ENCODE measurements around the gene ATP2C2. TPM values are rescaled to one million over a fixed set of nuclear protein-coding genes. Genes with fewer than 3 reads are reported as not detected.

ATP2C2 gene
- total RNA-seq, 1 experiment from 2014 or later: 20.3 TPM

DNA sequence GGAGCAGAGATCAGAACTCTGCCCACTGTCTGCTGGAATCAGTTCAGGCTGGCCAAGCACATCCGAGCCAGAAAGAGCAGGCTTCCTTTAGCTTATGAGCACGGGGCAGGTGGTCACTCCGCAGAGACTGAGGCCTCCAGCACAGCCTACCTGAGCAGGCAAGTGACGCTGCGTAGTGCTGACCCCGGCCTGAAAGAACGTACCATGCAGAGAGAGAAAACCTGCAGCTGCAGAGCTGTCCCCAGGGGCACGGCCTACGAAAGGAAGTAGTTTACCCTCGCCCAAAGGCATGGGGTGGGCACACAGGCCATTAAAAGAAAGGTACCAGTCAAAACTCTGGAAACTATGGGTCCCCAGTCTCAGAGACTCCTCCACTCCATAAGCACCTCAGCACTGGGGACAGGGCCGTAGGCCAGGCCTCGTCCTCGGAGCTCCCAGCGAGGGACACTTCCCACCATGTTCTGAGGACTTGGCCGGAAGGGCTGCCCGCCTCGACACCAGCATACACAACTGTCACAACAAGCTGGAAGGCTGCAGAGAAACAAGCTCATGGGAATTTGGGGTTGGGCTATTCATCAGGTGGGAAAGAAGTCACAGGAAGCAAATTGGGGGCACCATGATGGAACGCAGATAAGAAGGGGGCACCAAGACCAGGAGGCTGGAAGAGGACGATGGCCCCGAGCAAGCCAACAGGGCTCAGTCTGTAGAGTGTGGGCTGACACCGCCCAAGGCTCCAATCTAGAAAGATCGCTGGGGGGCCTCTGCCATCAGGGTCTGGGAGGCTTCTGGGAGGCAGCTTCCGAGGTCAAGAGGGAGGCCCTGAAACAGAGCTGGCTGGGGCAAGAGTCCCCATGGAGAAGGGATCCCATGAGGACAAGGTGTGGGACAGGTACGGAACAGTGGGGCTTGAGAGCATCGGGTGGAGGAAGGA is 114.9 kb downstream of the ATP2C2 start:
- Histone ChIP-seq H3K27me3 (ENCODE audit: insufficient read depth, low read length) (no peaks in the 10 kb centered on the region), H3K27ac (ENCODE audit: low read depth, low read length) (no peak overlapping the region), H3K36me3 (ENCODE audit: control insufficient read depth in 1 of 2, insufficient read depth in 2 of 2, low read length in 2 of 2) (peaks cover 27 to 52% of the 10 kb centered on the region in 2 experiments), H3K9me3 (ENCODE audit: control insufficient read depth in 1 of 2, insufficient read depth in 1 of 2, low read depth in 1 of 2, low read length in 2 of 2) (no peaks in the 10 kb centered on the region), H3K9ac (ENCODE audit: low read length) (no peak overlapping the region), H4K20me1 (ENCODE audit: insufficient read depth) (no peaks in the 10 kb centered on the region), H3K4me2 (ENCODE audit: low read length) (no peak overlapping the region), H3K4me1 (ENCODE audit: control insufficient read depth in 1 of 2, insufficient read depth in 2 of 2, low read length in 2 of 2) (peaks cover 0 to 9% of the 10 kb centered on the region in 2 experiments; a peak in 2 of 4 replicates), H3K4me3 (replicated peaks in 1 of 2; ENCODE audit: low read depth in 1 of 2, low read length in 2 of 2) (no peak overlapping the region), H3K79me2 (ENCODE audit: insufficient read depth, low read length) (no peaks in the 10 kb centered on the region), H2AFZ (ENCODE audit: low read depth, low read length, poor library complexity, severe bottlenecking) (no peak overlapping the region), H3K9me2 (ENCODE audit: insufficient read depth) (no peaks in the 10 kb centered on the region)
- RAD21 ChIA-PET (ENCODE audit: low non-redundant PET in 1 of 2, low total read pairs in 2 of 2, uncharacterized antibody in 2 of 2, unreplicated experiment in 2 of 2): interaction anchor here in 1 of 2 experiments (1.1 to 1.4 kb wide), 2 partner anchors 206 to 527 kb away, joined by 3 to 5 read pairs; no protein-coding TSS in a partner anchor
- no peak for TF ChIP-seq RAD21 (IDR thresholded peaks at IDR 0.05; ENCODE audit: low read depth)
- TF ChIP-seq CEBPB (IDR thresholded peaks at IDR 0.05; ENCODE audit: low read depth): no peak
- no peak for TF ChIP-seq POLR2A (IDR thresholded peaks at IDR 0.05; ENCODE audit: borderline replicate concordance, extremely low read depth, insufficient read depth, insufficient read length)
- no peak for TF ChIP-seq EZH2phosphoT487 (IDR thresholded peaks at IDR 0.05; ENCODE audit: borderline replicate concordance)
- TF ChIP-seq ZFX (IDR thresholded peaks at IDR 0.05): no peak
- TF ChIP-seq SIN3A (IDR thresholded peaks at IDR 0.05; ENCODE audit: low read depth): no peak
- TF ChIP-seq SRF (IDR thresholded peaks at IDR 0.05; ENCODE audit: low read depth): no peak
- no peak for TF ChIP-seq JUND (IDR thresholded peaks at IDR 0.05)
- no peak for TF ChIP-seq EZH2 (IDR thresholded peaks at IDR 0.05)
- TF ChIP-seq TCF7L2 (IDR thresholded peaks at IDR 0.05; ENCODE audit: borderline replicate concordance, extremely low read depth, insufficient read depth, insufficient read length): no peak
- TF ChIP-seq, protein P1, sequence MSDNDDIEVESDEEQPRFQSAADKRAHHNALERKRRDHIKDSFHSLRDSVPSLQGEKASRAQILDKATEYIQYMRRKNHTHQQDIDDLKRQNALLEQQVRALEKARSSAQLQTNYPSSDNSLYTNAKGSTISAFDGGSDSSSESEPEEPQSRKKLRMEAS (IDR thresholded peaks at IDR 0.05): no peak
- no peak for TF ChIP-seq POLR2AphosphoS5 (IDR thresholded peaks at IDR 0.05; ENCODE audit: low read depth, low read length)
- TF ChIP-seq ELF1 (IDR thresholded peaks at IDR 0.05; ENCODE audit: borderline replicate concordance, low read depth): no peak
- TF ChIP-seq, protein P2, sequence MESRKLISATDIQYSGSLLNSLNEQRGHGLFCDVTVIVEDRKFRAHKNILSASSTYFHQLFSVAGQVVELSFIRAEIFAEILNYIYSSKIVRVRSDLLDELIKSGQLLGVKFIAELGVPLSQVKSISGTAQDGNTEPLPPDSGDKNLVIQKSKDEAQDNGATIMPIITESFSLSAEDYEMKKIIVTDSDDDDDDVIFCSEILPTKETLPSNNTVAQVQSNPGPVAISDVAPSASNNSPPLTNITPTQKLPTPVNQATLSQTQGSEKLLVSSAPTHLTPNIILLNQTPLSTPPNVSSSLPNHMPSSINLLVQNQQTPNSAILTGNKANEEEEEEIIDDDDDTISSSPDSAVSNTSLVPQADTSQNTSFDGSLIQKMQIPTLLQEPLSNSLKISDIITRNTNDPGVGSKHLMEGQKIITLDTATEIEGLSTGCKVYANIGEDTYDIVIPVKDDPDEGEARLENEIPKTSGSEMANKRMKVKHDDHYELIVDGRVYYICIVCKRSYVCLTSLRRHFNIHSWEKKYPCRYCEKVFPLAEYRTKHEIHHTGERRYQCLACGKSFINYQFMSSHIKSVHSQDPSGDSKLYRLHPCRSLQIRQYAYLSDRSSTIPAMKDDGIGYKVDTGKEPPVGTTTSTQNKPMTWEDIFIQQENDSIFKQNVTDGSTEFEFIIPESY (IDR thresholded peaks at IDR 0.05; ENCODE audit: extremely low read depth, insufficient replicate concordance, low read length): no peak
- TF ChIP-seq, protein P3, sequence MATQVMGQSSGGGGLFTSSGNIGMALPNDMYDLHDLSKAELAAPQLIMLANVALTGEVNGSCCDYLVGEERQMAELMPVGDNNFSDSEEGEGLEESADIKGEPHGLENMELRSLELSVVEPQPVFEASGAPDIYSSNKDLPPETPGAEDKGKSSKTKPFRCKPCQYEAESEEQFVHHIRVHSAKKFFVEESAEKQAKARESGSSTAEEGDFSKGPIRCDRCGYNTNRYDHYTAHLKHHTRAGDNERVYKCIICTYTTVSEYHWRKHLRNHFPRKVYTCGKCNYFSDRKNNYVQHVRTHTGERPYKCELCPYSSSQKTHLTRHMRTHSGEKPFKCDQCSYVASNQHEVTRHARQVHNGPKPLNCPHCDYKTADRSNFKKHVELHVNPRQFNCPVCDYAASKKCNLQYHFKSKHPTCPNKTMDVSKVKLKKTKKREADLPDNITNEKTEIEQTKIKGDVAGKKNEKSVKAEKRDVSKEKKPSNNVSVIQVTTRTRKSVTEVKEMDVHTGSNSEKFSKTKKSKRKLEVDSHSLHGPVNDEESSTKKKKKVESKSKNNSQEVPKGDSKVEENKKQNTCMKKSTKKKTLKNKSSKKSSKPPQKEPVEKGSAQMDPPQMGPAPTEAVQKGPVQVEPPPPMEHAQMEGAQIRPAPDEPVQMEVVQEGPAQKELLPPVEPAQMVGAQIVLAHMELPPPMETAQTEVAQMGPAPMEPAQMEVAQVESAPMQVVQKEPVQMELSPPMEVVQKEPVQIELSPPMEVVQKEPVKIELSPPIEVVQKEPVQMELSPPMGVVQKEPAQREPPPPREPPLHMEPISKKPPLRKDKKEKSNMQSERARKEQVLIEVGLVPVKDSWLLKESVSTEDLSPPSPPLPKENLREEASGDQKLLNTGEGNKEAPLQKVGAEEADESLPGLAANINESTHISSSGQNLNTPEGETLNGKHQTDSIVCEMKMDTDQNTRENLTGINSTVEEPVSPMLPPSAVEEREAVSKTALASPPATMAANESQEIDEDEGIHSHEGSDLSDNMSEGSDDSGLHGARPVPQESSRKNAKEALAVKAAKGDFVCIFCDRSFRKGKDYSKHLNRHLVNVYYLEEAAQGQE (IDR thresholded peaks at IDR 0.05; ENCODE audit: low read depth): no peak
- TF ChIP-seq EGR1 (IDR thresholded peaks at IDR 0.05; ENCODE audit: low read depth): no peak
- TF ChIP-seq CTCF (IDR thresholded peaks at IDR 0.05 in 2 of 3, conservative IDR thresholded peaks at IDR 0.05 in 1 of 3; ENCODE audit: borderline replicate concordance in 1 of 3, insufficient read depth in 1 of 3, low read depth in 2 of 3, low read length in 2 of 3): no peak
- no peak for TF ChIP-seq YY1 (IDR thresholded peaks at IDR 0.05; ENCODE audit: extremely low read depth, insufficient replicate concordance, low read depth, low read length)
- BruUV-seq (replicated peaks): no TSS peak
- ATAC-seq (no peak), DNase-seq (ENCODE audit: low read depth, low spot score) (no peak)
- CTCF ChIA-PET: interaction anchor here (0.6 to 2.6 kb wide), 3 partner anchors 23 to 206 kb away, joined by 3 to 14 read pairs (median 5); no protein-coding TSS in a partner anchor
- intact Hi-C loops (cut with micrococcal nuclease): loop anchor here (10.0 kb wide), 1 partner anchor 298 kb away; the partner anchor contains the start of gene TAF1C
- POLR2A ChIA-PET: no interaction called here

Measured in HCT116 (cell line).